HepG2 (cell line): Measurements from ENCODE around the gene HIVEP2. TPM values are rescaled to one million over a fixed set of nuclear protein-coding genes. Genes with fewer than 3 reads are reported as not detected.
A peak's percentile ranks its signal among the peaks of the same experiment; 100 is the strongest.

Experiments
- ATAC-seq: fragments of 200-7000 bp; cut with Tn5 transposase; 3 replicates; pipeline ENCODE4 v1.9.1; 2020; ENCODE audit warnings: mild to moderate bottlenecking, moderate library complexity
- BruUV-seq: library from RNA; stranded (reverse); fragments of 400-500 nt; replicated peaks from 2 replicates; lab custom pipeline; 2021; lab: Mats Ljungman, UMichigan
- CTCF ChIA-PET: fragments of 300-600 bp; formaldehyde crosslinking; extraction: SDS; loops from one replicate; lab custom pipeline; 2021; ENCODE audit warnings: low total read pairs, inconsistent platforms, low intra/inter-chr PET ratio; lab: Yijun Ruan, JAX
- POLR2A ChIA-PET: fragments of 350-600 bp; sonication (Branson Sonifier 250); formaldehyde crosslinking; loops from one replicate; lab custom pipeline; 2020; ENCODE audit warnings: antibody characterized with exemption, inconsistent platforms; lab: Yijun Ruan, JAX
- DNase-seq: peaks from one replicate; pipeline ENCODE4 v3.0.0-alpha.2; 2015; ENCODE audit warnings: low spot score
- FAIRE-seq: peaks from 3 replicates; lab custom pipeline; 2011; peaks lifted over from hg19 to GRCh38; lab: Jason Lieb, UNC
- H2AFZ ChIP-seq: one replicate; pipeline ENCODE4 v1.6.1; 2011; ENCODE audit warnings: low read length, inconsistent platforms
- H3K27ac ChIP-seq: fragments of 300-600 bp; 3 replicates; pipeline ENCODE4 v1.8.0; 2011; ENCODE audit warnings: mixed run types, mild to moderate bottlenecking, mixed read lengths, low read length, inconsistent platforms; ENCODE audit not compliant: insufficient read depth; ENCODE audit errors: extremely low read length
- H3K27me3 ChIP-seq, 2 experiments: fragments of 200-600 bp in 1 of 2; 2 replicates in 1 of 2; 3 replicates in 1 of 2; pipeline versions ENCODE4 v1.6.0 to v1.8.0; 2011; ENCODE audit warnings: low read length in 2 of 2, mild to moderate bottlenecking in 2 of 2, moderate library complexity in 2 of 2, inconsistent platforms in 1 of 2; ENCODE audit not compliant: insufficient read depth in 2 of 2, control insufficient read depth in 1 of 2
- H3K36me3 ChIP-seq, 2 experiments: fragments of 200-600 bp in 1 of 2; replicated peaks in 1 of 2; 2 replicates in 1 of 2; 3 replicates in 1 of 2; pipeline versions ENCODE4 v1.5.1 to v1.8.0; 2011; ENCODE audit warnings: low read length in 2 of 2, inconsistent platforms in 1 of 2; ENCODE audit not compliant: insufficient read depth in 2 of 2, control insufficient read depth in 1 of 2
- H3K4me1 ChIP-seq: 2 replicates; pipeline ENCODE4 v1.5.1; 2012; ENCODE audit warnings: low read length, inconsistent platforms; ENCODE audit not compliant: insufficient read depth
- H3K4me2 ChIP-seq: 2 replicates; pipeline ENCODE4 v1.6.0; 2011; ENCODE audit warnings: low read depth, low read length, inconsistent platforms
- H3K4me3 ChIP-seq, 3 experiments: fragments of 200-600 bp in 1 of 3; sonication (generic), shearing (Covaris generic) in 1 of 3; replicated peaks in 1 of 3; 2 replicates each; pipeline ENCODE4 v1.5.1; 2011 to 2016; ENCODE audit warnings: low read length in 3 of 3, inconsistent platforms in 2 of 3, low read depth in 2 of 3, mild to moderate bottlenecking in 2 of 3, control low read depth in 1 of 3, mixed read lengths in 1 of 3; ENCODE audit not compliant: insufficient read depth in 1 of 3
- H3K79me2 ChIP-seq: one replicate; pipeline ENCODE4 v1.6.1; 2011; ENCODE audit warnings: low read length, inconsistent platforms; ENCODE audit not compliant: insufficient read depth
- H3K9ac ChIP-seq: 2 replicates; pipeline ENCODE4 v1.6.0; 2011; ENCODE audit warnings: mild to moderate bottlenecking, low read depth, low read length, inconsistent platforms; ENCODE audit not compliant: insufficient read depth
- H3K9me3 ChIP-seq: 2 replicates; pipeline ENCODE4 v1.5.1; 2012; ENCODE audit warnings: mild to moderate bottlenecking, low read length
- H4K20me1 ChIP-seq: 2 replicates; pipeline ENCODE4 v1.6.0; 2011; ENCODE audit warnings: inconsistent platforms, mild to moderate bottlenecking, low read length, moderate library complexity; ENCODE audit not compliant: insufficient read depth
- CEBPB ChIP-seq: IDR thresholded peaks from 2 replicates; pipeline ENCODE4 v1.6.1; 2011; ENCODE audit warnings: low read depth, low read length, improper control_type of control experiment, borderline replicate concordance
- TSC22D2 ChIP-seq: sonication (generic); formaldehyde crosslinking; IDR thresholded peaks from 2 replicates; pipeline ENCODE4 v1.5.1; 2020; ENCODE audit warnings: missing genetic modification reagents, mild to moderate bottlenecking, borderline replicate concordance
- WGBS: methylation state at CpG from one replicate; pipeline ENCODE4 v1.1.6; 2017; ENCODE audit warnings: low lambda C conversion rate; 5-methylcytosine and 5-hydroxymethylcytosine counted together
- in situ Hi-C: cut with HindIII; loops from 2 replicates; pipeline ENCODE4 v1.10.0; 2017; ENCODE audit warnings: low pct_unique_long_range_greater_than_20kb; ENCODE audit not compliant: extremely low pct_ligation_motif_present
- intact Hi-C: fragments of 100-400 bp; cut with micrococcal nuclease; formaldehyde crosslinking; loops from one replicate; pipeline ENCODE4 v1.10.0; 2022; ENCODE audit not compliant: unreplicated experiment
- polyA plus RNA-seq, 8 experiments: library from polyadenylated mRNA; depleted of rRNA in 3 of 8; stranded (reverse) in 7 of 8; unstranded in 1 of 8; fragments of >200 nt; fragmentation: Illumina TruSeq in 4 of 8; extraction: Trizol in 4 of 8; gene quantifications; 2 replicates each; pipeline versions ENCODE4 v1.2.1 to v1.2.3, GENCODE V29; 2011 to 2016; ENCODE audit warnings: low read depth in 4 of 8, missing spikeins in 1 of 8, mixed read lengths in 1 of 8; ENCODE audit not compliant: insufficient read depth in 1 of 8
- total RNA-seq, 5 experiments: library from RNA; depleted of rRNA; stranded (reverse); fragments of >200 nt; fragmentation: Illumina TruSeq; extraction: Trizol; gene quantifications; 2 replicates each; pipeline ENCODE4 v1.2.3, GENCODE V29; 2016; ENCODE audit warnings: low read depth in 1 of 5
- TF ChIP-seq, protein P1 (sequence below): sonication (generic); formaldehyde crosslinking; IDR thresholded peaks from 2 replicates; pipeline ENCODE4 v1.4.0; 2020; ENCODE audit warnings: missing genetic modification reagents

The HIVEP2 gene
- total and polyA plus RNA-seq, 2 of the 13 experiments (the other 11 are each of a cell fraction or from before 2014, with no cell fraction given), result 3.4 to 12.9 TPM

DNA sequence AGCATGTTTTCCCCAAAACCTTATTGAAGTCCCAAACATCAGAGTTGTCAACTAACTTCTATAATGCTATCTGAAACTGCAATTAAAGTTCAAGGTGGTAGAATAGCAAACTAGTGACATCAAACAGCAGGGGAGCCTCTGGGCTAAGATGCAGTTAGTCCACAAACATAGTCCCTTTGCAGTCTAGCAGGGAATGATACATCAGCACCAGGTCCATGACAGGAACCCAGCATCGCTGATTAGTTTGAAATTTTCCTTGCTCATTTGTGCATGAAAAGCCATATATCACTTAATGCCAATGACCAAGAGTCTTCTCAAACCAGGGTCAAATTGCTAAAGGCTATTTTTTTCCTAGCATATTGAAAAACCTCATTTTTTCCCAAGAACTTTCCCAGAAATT is 145.3 kb downstream of the HIVEP2 start:
- CTCF ChIA-PET, result no interaction called here
- intact Hi-C loops, result no loop called here
- H3K9me3 ChIP-seq, result no peaks in the 10 kb centered on the region
- POLR2A ChIA-PET, result no interaction called here
- H3K27ac ChIP-seq, result no peak overlapping the region
- no peak for TF ChIP-seq TSC22D2 (CRISPR knock-in tag)
- H3K9ac ChIP-seq, result no peak overlapping the region
- no peaks in the 10 kb centered on the region for H3K79me2 ChIP-seq
- DNase-seq (no peak), ATAC-seq (no peak), FAIRE-seq (no peak)
- 96% methylated on average over 1 of the region's 1 CpG for WGBS
- no TSS peak for BruUV-seq
- in situ Hi-C loops, result no loop called here
- H3K4me3 ChIP-seq, result no peak overlapping the region
- no peaks in the 10 kb centered on the region; a peak in 1 of 5 replicates for H3K36me3 ChIP-seq
- no peaks in the 10 kb centered on the region for H3K4me1 ChIP-seq
- H3K4me2 ChIP-seq, result no peak overlapping the region
- no peaks in the 10 kb centered on the region for H4K20me1 ChIP-seq
- no peaks in the 10 kb centered on the region for H3K27me3 ChIP-seq
- H2AFZ ChIP-seq, result no peak overlapping the region

DNA sequence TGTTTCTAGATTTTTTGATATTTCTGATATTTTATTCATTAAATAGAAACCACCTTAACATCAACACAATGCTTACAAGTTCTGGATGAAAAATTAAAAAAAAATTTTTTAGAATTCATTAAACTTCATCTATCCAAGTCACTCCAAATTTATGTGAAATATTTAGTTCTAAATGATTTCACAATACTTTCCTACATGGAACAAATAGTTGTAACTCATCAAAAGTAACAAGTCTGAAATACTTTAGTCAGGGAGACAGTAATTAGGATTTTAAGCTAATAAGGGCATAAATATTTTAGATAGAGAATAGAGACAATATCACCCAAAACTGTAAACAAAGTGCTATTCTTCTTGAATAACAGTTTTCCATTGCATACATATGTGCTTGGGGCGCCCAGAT is 147.8 kb downstream of the HIVEP2 start:
- no peaks in the 10 kb centered on the region for H3K27me3 ChIP-seq
- H4K20me1 ChIP-seq, result peaks cover 4% of the 10 kb centered on the region; the same call in 1 of the 2 replicates
- H3K9me3 ChIP-seq, result no peaks in the 10 kb centered on the region
- H3K27ac ChIP-seq, result no peak overlapping the region
- no peak overlapping the region for H3K4me3 ChIP-seq
- POLR2A ChIA-PET, result no interaction called here
- H3K4me2 ChIP-seq, result no peak overlapping the region
- intact Hi-C loops, result no loop called here
- ATAC-seq, result no peak
- H3K36me3 ChIP-seq, result no peaks in the 10 kb centered on the region; a peak in 1 of 5 replicates
- no peaks in the 10 kb centered on the region for H3K79me2 ChIP-seq
- H3K4me1 ChIP-seq, result no peaks in the 10 kb centered on the region
- WGBS, result 96% methylated on average over 1 of the region's 1 CpG
- no peak overlapping the region for H2AFZ ChIP-seq
- peak; percentile 69; the same call in 1 of the 2 replicates for TF ChIP-seq CEBPB
- TF ChIP-seq, protein P1, sequence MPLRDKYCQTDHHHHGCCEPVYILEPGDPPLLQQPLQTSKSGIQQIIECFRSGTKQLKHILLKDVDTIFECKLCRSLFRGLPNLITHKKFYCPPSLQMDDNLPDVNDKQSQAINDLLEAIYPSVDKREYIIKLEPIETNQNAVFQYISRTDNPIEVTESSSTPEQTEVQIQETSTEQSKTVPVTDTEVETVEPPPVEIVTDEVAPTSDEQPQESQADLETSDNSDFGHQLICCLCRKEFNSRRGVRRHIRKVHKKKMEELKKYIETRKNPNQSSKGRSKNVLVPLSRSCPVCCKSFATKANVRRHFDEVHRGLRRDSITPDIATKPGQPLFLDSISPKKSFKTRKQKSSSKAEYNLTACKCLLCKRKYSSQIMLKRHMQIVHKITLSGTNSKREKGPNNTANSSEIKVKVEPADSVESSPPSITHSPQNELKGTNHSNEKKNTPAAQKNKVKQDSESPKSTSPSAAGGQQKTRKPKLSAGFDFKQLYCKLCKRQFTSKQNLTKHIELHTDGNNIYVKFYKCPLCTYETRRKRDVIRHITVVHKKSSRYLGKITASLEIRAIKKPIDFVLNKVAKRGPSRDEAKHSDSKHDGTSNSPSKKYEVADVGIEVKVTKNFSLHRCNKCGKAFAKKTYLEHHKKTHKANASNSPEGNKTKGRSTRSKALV (CRISPR knock-in tag), result no peak
- TF ChIP-seq, all 625 proteins: peak for 1
- H3K9ac ChIP-seq, result no peak overlapping the region
- no TSS peak for BruUV-seq
- DNase-seq (no peak), FAIRE-seq (no peak)
- CTCF ChIA-PET, result no interaction called here
- in situ Hi-C loops, result no loop called here
